HepG2 (cell line): ENCODE data around the gene PTGIS. TPM values are rescaled to one million over a fixed set of nuclear protein-coding genes. Genes with fewer than 3 reads are reported as not detected.
A peak's percentile ranks its signal among the peaks of the same experiment; 100 is the strongest.

Experiments used
- ATAC-seq: fragments of 200-7000 bp; cut with Tn5 transposase; 3 replicates; pipeline ENCODE4 v1.9.1; 2020; ENCODE audit warnings: mild to moderate bottlenecking, moderate library complexity
- BruUV-seq: library from RNA; stranded (reverse); fragments of 400-500 nt; replicated peaks from 2 replicates; lab custom pipeline; 2021; lab: Mats Ljungman, UMichigan
- CTCF ChIA-PET: fragments of 300-600 bp; formaldehyde crosslinking; extraction: SDS; loops from one replicate; lab custom pipeline; 2021; ENCODE audit warnings: low total read pairs, inconsistent platforms, low intra/inter-chr PET ratio; lab: Yijun Ruan, JAX
- POLR2A ChIA-PET: fragments of 350-600 bp; sonication (Branson Sonifier 250); formaldehyde crosslinking; loops from one replicate; lab custom pipeline; 2020; ENCODE audit warnings: antibody characterized with exemption, inconsistent platforms; lab: Yijun Ruan, JAX
- DNase-seq: peaks from one replicate; pipeline ENCODE4 v3.0.0-alpha.2; 2015; ENCODE audit warnings: low spot score
- FAIRE-seq: peaks from 3 replicates; lab custom pipeline; 2011; peaks lifted over from hg19 to GRCh38; lab: Jason Lieb, UNC
- H2AFZ ChIP-seq: one replicate; pipeline ENCODE4 v1.6.1; 2011; ENCODE audit warnings: low read length, inconsistent platforms
- H3K27ac ChIP-seq: fragments of 300-600 bp; 3 replicates; pipeline ENCODE4 v1.8.0; 2011; ENCODE audit warnings: mixed run types, mild to moderate bottlenecking, mixed read lengths, low read length, inconsistent platforms; ENCODE audit not compliant: insufficient read depth; ENCODE audit errors: extremely low read length
- H3K27me3 ChIP-seq, 2 experiments: fragments of 200-600 bp in 1 of 2; 2 replicates in 1 of 2; 3 replicates in 1 of 2; pipeline versions ENCODE4 v1.6.0 to v1.8.0; 2011; ENCODE audit warnings: low read length in 2 of 2, mild to moderate bottlenecking in 2 of 2, moderate library complexity in 2 of 2, inconsistent platforms in 1 of 2; ENCODE audit not compliant: insufficient read depth in 2 of 2, control insufficient read depth in 1 of 2
- H3K36me3 ChIP-seq, 2 experiments: fragments of 200-600 bp in 1 of 2; replicated peaks in 1 of 2; 2 replicates in 1 of 2; 3 replicates in 1 of 2; pipeline versions ENCODE4 v1.5.1 to v1.8.0; 2011; ENCODE audit warnings: low read length in 2 of 2, inconsistent platforms in 1 of 2; ENCODE audit not compliant: insufficient read depth in 2 of 2, control insufficient read depth in 1 of 2
- H3K4me1 ChIP-seq: 2 replicates; pipeline ENCODE4 v1.5.1; 2012; ENCODE audit warnings: low read length, inconsistent platforms; ENCODE audit not compliant: insufficient read depth
- H3K4me2 ChIP-seq: 2 replicates; pipeline ENCODE4 v1.6.0; 2011; ENCODE audit warnings: low read depth, low read length, inconsistent platforms
- H3K4me3 ChIP-seq, 3 experiments: fragments of 200-600 bp in 1 of 3; sonication (generic), shearing (Covaris generic) in 1 of 3; replicated peaks in 1 of 3; 2 replicates each; pipeline ENCODE4 v1.5.1; 2011 to 2016; ENCODE audit warnings: low read length in 3 of 3, inconsistent platforms in 2 of 3, low read depth in 2 of 3, mild to moderate bottlenecking in 2 of 3, control low read depth in 1 of 3, mixed read lengths in 1 of 3; ENCODE audit not compliant: insufficient read depth in 1 of 3
- H3K79me2 ChIP-seq: one replicate; pipeline ENCODE4 v1.6.1; 2011; ENCODE audit warnings: low read length, inconsistent platforms; ENCODE audit not compliant: insufficient read depth
- H3K9ac ChIP-seq: 2 replicates; pipeline ENCODE4 v1.6.0; 2011; ENCODE audit warnings: mild to moderate bottlenecking, low read depth, low read length, inconsistent platforms; ENCODE audit not compliant: insufficient read depth
- H3K9me3 ChIP-seq: 2 replicates; pipeline ENCODE4 v1.5.1; 2012; ENCODE audit warnings: mild to moderate bottlenecking, low read length
- H4K20me1 ChIP-seq: 2 replicates; pipeline ENCODE4 v1.6.0; 2011; ENCODE audit warnings: inconsistent platforms, mild to moderate bottlenecking, low read length, moderate library complexity; ENCODE audit not compliant: insufficient read depth
- RXRA ChIP-seq: sonication (generic); formaldehyde crosslinking; IDR thresholded peaks from 2 replicates; pipeline ENCODE4 v1.5.1; 2020; ENCODE audit warnings: missing genetic modification reagents
- ZNF30 ChIP-seq: sonication (generic); formaldehyde crosslinking; IDR thresholded peaks from 2 replicates; pipeline ENCODE4 v1.5.0; 2020; ENCODE audit warnings: mild to moderate bottlenecking, missing genetic modification reagents
- ZNF629 ChIP-seq: sonication (generic); formaldehyde crosslinking; conservative IDR thresholded peaks from 2 replicates; pipeline ENCODE4 v1.5.0; 2020; ENCODE audit warnings: missing genetic modification reagents
- ZNF768 ChIP-seq: sonication (generic); formaldehyde crosslinking; IDR thresholded peaks from 2 replicates; pipeline ENCODE4 v1.4.0; 2020; ENCODE audit warnings: missing genetic modification reagents
- WGBS: methylation state at CpG from one replicate; pipeline ENCODE4 v1.1.6; 2017; ENCODE audit warnings: low lambda C conversion rate; 5-methylcytosine and 5-hydroxymethylcytosine counted together
- in situ Hi-C: cut with HindIII; loops from 2 replicates; pipeline ENCODE4 v1.10.0; 2017; ENCODE audit warnings: low pct_unique_long_range_greater_than_20kb; ENCODE audit not compliant: extremely low pct_ligation_motif_present
- intact Hi-C: fragments of 100-400 bp; cut with micrococcal nuclease; formaldehyde crosslinking; loops from one replicate; pipeline ENCODE4 v1.10.0; 2022; ENCODE audit not compliant: unreplicated experiment
- polyA plus RNA-seq, 8 experiments: library from polyadenylated mRNA; depleted of rRNA in 3 of 8; stranded (reverse) in 7 of 8; unstranded in 1 of 8; fragments of >200 nt; fragmentation: Illumina TruSeq in 4 of 8; extraction: Trizol in 4 of 8; gene quantifications; 2 replicates each; pipeline versions ENCODE4 v1.2.1 to v1.2.3, GENCODE V29; 2011 to 2016; ENCODE audit warnings: low read depth in 4 of 8, missing spikeins in 1 of 8, mixed read lengths in 1 of 8; ENCODE audit not compliant: insufficient read depth in 1 of 8
- total RNA-seq, 5 experiments: library from RNA; depleted of rRNA; stranded (reverse); fragments of >200 nt; fragmentation: Illumina TruSeq; extraction: Trizol; gene quantifications; 2 replicates each; pipeline ENCODE4 v1.2.3, GENCODE V29; 2016; ENCODE audit warnings: low read depth in 1 of 5
- TF ChIP-seq, protein P1 (sequence below): sonication (generic); formaldehyde crosslinking; IDR thresholded peaks from 2 replicates; pipeline ENCODE4 v1.5.0; 2020; ENCODE audit warnings: missing genetic modification reagents
- TF ChIP-seq, protein P2 (sequence below): sonication (generic); formaldehyde crosslinking; IDR thresholded peaks from 2 replicates; pipeline ENCODE4 v1.4.0; 2020; ENCODE audit warnings: missing genetic modification reagents; ENCODE audit errors: not compliant biosample characterization
- TF ChIP-seq, protein P3 (sequence below): sonication (generic); formaldehyde crosslinking; IDR thresholded peaks from 2 replicates; pipeline ENCODE4 v1.5.0; 2020; ENCODE audit warnings: missing genetic modification reagents
- TF ChIP-seq, protein P4 (sequence below): sonication (generic); formaldehyde crosslinking; IDR thresholded peaks from 2 replicates; pipeline ENCODE4 v1.4.0; 2020; ENCODE audit warnings: missing genetic modification reagents
- TF ChIP-seq, protein P5 (sequence below): sonication (generic); formaldehyde crosslinking; IDR thresholded peaks from 2 replicates; pipeline ENCODE4 v1.8.0; 2022; ENCODE audit warnings: mild to moderate bottlenecking, missing genetic modification reagents, borderline replicate concordance
- TF ChIP-seq, protein P6 (sequence below): sonication (generic); formaldehyde crosslinking; IDR thresholded peaks from 2 replicates; pipeline ENCODE4 v1.5.0; 2020; ENCODE audit warnings: mild to moderate bottlenecking, missing genetic modification reagents, borderline replicate concordance

PTGIS gene
- total and polyA plus RNA-seq, 2 of the 13 experiments (the other 11 are each of a cell fraction or from before 2014, with no cell fraction given): not detected

DNA sequence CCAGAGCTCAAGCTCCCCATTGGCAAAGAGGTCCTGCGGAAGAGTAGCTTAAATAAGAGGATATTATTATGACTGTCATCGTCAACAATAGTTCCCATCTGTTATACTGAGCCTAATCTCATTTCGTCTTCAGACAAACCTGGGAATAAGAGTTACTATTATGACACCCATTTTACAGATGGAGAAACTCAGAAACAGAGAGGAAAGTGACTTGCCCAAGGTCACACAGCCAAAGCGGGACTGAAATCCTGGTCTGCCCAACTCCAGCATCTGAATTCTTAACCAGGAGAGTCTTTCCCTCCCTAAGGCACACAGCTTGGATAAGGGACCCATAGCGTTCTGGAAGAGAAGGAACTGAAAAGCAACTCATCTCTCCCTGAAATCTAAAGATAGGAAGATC is 23.4 kb downstream of the PTGIS start (continued):
- TF ChIP-seq, protein P1, sequence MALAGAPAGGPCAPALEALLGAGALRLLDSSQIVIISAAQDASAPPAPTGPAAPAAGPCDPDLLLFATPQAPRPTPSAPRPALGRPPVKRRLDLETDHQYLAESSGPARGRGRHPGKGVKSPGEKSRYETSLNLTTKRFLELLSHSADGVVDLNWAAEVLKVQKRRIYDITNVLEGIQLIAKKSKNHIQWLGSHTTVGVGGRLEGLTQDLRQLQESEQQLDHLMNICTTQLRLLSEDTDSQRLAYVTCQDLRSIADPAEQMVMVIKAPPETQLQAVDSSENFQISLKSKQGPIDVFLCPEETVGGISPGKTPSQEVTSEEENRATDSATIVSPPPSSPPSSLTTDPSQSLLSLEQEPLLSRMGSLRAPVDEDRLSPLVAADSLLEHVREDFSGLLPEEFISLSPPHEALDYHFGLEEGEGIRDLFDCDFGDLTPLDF (CRISPR knock-in tag): no peak
- peak; percentile 66; the same call in 1 of the 2 replicates for TF ChIP-seq ZNF768 (CRISPR knock-in tag)
- TF ChIP-seq, protein P2, sequence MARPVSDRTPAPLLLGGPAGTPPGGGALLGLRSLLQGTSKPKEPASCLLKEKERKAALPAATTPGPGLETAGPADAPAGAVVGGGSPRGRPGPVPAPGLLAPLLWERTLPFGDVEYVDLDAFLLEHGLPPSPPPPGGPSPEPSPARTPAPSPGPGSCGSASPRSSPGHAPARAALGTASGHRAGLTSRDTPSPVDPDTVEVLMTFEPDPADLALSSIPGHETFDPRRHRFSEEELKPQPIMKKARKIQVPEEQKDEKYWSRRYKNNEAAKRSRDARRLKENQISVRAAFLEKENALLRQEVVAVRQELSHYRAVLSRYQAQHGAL (CRISPR knock-in tag): no peak
- TF ChIP-seq RXRA (CRISPR knock-in tag): no peak
- no peak for TF ChIP-seq ZNF30 (CRISPR knock-in tag)
- TF ChIP-seq, protein P3, sequence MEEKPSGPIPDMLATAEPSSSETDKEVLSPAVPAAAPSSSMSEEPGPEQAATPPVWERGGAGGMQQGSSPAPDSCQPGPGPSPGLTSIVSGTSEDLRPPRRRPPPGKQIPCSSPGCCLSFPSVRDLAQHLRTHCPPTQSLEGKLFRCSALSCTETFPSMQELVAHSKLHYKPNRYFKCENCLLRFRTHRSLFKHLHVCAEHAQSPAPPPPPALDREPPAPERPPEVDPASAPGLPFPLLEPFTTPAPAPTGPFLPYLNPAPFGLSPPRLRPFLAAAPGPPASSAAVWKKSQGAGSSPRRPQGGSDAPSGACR (CRISPR knock-in tag): no peak
- TF ChIP-seq ZNF629: peak; percentile 79

DNA sequence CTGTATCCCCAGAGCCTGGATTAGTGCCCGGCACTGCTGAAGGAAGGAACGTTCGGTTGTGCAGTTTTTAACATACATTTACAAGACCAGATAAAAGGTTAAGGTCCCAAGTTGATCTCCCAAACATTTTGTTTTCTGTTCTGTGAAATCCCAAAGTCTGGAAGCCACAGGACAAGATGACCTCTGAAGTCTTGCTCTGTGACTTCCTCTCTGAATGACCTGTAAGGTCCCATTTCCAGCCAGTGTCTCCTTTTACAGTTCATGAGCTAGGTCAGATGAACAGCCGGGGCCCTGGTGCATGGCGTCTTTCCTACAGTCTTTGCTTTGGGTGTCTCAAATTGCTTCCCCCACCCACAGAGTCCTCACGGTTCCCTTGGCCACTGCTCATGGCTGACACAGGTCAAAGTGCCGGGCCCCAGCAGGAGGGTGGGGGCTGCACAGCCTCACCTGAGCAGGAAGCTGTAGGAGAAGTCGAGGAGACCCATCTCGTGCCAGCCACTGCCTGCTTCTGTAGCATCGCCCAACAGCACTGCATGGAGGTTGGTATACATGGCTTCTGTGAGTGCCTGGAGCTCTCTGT is 24.0 kb downstream of the PTGIS start:
- no TSS peak for BruUV-seq
- no peak overlapping the region; a peak in 1 of 6 replicates for H3K4me3 ChIP-seq
- TF ChIP-seq, protein P4, sequence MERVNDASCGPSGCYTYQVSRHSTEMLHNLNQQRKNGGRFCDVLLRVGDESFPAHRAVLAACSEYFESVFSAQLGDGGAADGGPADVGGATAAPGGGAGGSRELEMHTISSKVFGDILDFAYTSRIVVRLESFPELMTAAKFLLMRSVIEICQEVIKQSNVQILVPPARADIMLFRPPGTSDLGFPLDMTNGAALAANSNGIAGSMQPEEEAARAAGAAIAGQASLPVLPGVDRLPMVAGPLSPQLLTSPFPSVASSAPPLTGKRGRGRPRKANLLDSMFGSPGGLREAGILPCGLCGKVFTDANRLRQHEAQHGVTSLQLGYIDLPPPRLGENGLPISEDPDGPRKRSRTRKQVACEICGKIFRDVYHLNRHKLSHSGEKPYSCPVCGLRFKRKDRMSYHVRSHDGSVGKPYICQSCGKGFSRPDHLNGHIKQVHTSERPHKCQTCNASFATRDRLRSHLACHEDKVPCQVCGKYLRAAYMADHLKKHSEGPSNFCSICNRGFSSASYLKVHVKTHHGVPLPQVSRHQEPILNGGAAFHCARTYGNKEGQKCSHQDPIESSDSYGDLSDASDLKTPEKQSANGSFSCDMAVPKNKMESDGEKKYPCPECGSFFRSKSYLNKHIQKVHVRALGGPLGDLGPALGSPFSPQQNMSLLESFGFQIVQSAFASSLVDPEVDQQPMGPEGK: 0 out of 2 replicates have a peak, but pooled peaks have one; percentile 14
- TF ChIP-seq, protein P5, sequence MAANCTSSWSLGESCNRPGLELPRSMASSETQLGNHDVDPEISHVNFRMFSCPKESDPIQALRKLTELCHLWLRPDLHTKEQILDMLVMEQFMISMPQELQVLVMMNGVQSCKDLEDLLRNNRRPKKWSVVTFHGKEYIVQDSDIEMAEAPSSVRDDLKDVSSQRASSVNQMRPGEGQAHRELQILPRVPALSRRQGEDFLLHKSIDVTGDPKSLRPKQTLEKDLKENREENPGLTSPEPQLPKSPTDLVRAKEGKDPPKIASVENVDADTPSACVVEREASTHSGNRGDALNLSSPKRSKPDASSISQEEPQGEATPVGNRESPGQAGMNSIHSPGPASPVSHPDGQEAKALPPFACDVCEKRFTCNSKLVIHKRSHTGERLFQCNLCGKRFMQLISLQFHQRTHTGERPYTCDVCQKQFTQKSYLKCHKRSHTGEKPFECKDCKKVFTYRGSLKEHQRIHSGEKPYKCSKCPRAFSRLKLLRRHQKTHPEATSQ (CRISPR knock-in tag): no peak
- TF ChIP-seq, protein P6, sequence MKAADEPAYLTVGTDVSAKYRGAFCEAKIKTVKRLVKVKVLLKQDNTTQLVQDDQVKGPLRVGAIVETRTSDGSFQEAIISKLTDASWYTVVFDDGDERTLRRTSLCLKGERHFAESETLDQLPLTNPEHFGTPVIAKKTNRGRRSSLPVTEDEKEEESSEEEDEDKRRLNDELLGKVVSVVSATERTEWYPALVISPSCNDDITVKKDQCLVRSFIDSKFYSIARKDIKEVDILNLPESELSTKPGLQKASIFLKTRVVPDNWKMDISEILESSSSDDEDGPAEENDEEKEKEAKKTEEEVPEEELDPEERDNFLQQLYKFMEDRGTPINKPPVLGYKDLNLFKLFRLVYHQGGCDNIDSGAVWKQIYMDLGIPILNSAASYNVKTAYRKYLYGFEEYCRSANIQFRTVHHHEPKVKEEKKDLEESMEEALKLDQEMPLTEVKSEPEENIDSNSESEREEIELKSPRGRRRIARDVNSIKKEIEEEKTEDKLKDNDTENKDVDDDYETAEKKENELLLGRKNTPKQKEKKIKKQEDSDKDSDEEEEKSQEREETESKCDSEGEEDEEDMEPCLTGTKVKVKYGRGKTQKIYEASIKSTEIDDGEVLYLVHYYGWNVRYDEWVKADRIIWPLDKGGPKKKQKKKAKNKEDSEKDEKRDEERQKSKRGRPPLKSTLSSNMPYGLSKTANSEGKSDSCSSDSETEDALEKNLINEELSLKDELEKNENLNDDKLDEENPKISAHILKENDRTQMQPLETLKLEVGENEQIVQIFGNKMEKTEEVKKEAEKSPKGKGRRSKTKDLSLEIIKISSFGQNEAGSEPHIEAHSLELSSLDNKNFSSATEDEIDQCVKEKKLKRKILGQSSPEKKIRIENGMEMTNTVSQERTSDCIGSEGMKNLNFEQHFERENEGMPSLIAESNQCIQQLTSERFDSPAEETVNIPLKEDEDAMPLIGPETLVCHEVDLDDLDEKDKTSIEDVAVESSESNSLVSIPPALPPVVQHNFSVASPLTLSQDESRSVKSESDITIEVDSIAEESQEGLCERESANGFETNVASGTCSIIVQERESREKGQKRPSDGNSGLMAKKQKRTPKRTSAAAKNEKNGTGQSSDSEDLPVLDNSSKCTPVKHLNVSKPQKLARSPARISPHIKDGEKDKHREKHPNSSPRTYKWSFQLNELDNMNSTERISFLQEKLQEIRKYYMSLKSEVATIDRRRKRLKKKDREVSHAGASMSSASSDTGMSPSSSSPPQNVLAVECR (CRISPR knock-in tag): 0 out of 2 replicates have a peak, but pooled peaks have one; percentile 29
- H3K79me2 ChIP-seq: no peaks in the 10 kb centered on the region
- WGBS: 38% methylated on average over 10 of the region's 10 CpGs
- FAIRE-seq: no peak
- no peaks in the 10 kb centered on the region for H3K36me3 ChIP-seq
- no peaks in the 10 kb centered on the region for H4K20me1 ChIP-seq
- no peak overlapping the region for H3K9ac ChIP-seq
- peaks cover 15% of the 10 kb centered on the region for H3K9me3 ChIP-seq
- in situ Hi-C loops: loop anchor here (5.0 kb wide), 2 partner anchors 63 to 303 kb away; no protein-coding TSS in a partner anchor
- intact Hi-C loops: no loop called here
- ATAC-seq: no peak; the same call in 2 of the 3 replicates
- ChIA-PET POLR2A (no interaction called here), CTCF (interaction anchor here (1.0 to 6.3 kb wide), 4 partner anchors 59 to 303 kb away, joined by 3 to 282 read pairs (median 4); no protein-coding TSS in a partner anchor)
- peak overlapping the region; percentile 9; the same call in 1 of the 2 replicates for H3K4me2 ChIP-seq
- no peak overlapping the region for H2AFZ ChIP-seq
- no peak for DNase-seq
- H3K4me1 ChIP-seq: peaks cover 13% of the 10 kb centered on the region
- H3K27ac ChIP-seq: no peak overlapping the region
- peaks cover 5 to 19% of the 10 kb centered on the region in 2 experiments; a peak in 3 of 5 replicates for H3K27me3 ChIP-seq
